ENCODE measurements around the gene KCNN2.

DNA sequence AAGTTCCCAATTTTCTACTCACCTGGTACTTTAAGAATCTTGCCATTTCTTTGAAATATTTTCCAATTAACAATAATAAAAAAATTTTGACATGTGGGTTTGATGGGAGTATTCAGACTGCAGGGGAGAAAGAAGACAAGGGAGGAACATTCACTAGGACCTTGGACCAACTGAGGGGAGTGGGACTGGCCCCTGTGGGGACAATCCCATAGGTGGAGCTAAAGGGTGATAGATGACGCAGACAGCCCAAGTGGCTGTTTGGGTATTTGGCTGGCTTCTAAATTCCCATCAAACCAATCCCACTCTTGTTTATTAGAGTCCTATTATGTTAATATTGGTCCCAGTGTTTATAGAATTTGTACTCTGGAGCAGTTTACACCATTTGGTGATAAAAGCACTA lies 65.3 kb downstream of the KCNN2 start:
- TF ChIP-seq, protein P1, sequence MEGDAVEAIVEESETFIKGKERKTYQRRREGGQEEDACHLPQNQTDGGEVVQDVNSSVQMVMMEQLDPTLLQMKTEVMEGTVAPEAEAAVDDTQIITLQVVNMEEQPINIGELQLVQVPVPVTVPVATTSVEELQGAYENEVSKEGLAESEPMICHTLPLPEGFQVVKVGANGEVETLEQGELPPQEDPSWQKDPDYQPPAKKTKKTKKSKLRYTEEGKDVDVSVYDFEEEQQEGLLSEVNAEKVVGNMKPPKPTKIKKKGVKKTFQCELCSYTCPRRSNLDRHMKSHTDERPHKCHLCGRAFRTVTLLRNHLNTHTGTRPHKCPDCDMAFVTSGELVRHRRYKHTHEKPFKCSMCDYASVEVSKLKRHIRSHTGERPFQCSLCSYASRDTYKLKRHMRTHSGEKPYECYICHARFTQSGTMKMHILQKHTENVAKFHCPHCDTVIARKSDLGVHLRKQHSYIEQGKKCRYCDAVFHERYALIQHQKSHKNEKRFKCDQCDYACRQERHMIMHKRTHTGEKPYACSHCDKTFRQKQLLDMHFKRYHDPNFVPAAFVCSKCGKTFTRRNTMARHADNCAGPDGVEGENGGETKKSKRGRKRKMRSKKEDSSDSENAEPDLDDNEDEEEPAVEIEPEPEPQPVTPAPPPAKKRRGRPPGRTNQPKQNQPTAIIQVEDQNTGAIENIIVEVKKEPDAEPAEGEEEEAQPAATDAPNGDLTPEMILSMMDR (IDR thresholded peaks at IDR 0.05 in 2 of 3, conservative IDR thresholded peaks at IDR 0.05 in 1 of 3; ENCODE audit: borderline replicate concordance in 1 of 3, insufficient read depth in 1 of 3, low read depth in 2 of 3, low read length in 2 of 3): no peak
- TF ChIP-seq RAD21 (IDR thresholded peaks at IDR 0.05; ENCODE audit: low read depth): no peak
- no peak for TF ChIP-seq POLR2A (IDR thresholded peaks at IDR 0.05; ENCODE audit: borderline replicate concordance, extremely low read depth, insufficient read depth, insufficient read length)
- TF ChIP-seq SP1 (IDR thresholded peaks at IDR 0.05; ENCODE audit: low read depth): no peak
- TF ChIP-seq YY1 (IDR thresholded peaks at IDR 0.05; ENCODE audit: extremely low read depth, insufficient replicate concordance, low read depth, low read length): no peak
- TF ChIP-seq EZH2phosphoT487 (IDR thresholded peaks at IDR 0.05; ENCODE audit: borderline replicate concordance): no peak
- TF ChIP-seq EZH2 (IDR thresholded peaks at IDR 0.05): no peak
- no peak for TF ChIP-seq SIN3A (IDR thresholded peaks at IDR 0.05; ENCODE audit: low read depth)
- TF ChIP-seq, protein P2, sequence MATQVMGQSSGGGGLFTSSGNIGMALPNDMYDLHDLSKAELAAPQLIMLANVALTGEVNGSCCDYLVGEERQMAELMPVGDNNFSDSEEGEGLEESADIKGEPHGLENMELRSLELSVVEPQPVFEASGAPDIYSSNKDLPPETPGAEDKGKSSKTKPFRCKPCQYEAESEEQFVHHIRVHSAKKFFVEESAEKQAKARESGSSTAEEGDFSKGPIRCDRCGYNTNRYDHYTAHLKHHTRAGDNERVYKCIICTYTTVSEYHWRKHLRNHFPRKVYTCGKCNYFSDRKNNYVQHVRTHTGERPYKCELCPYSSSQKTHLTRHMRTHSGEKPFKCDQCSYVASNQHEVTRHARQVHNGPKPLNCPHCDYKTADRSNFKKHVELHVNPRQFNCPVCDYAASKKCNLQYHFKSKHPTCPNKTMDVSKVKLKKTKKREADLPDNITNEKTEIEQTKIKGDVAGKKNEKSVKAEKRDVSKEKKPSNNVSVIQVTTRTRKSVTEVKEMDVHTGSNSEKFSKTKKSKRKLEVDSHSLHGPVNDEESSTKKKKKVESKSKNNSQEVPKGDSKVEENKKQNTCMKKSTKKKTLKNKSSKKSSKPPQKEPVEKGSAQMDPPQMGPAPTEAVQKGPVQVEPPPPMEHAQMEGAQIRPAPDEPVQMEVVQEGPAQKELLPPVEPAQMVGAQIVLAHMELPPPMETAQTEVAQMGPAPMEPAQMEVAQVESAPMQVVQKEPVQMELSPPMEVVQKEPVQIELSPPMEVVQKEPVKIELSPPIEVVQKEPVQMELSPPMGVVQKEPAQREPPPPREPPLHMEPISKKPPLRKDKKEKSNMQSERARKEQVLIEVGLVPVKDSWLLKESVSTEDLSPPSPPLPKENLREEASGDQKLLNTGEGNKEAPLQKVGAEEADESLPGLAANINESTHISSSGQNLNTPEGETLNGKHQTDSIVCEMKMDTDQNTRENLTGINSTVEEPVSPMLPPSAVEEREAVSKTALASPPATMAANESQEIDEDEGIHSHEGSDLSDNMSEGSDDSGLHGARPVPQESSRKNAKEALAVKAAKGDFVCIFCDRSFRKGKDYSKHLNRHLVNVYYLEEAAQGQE (IDR thresholded peaks at IDR 0.05; ENCODE audit: low read depth): no peak
- TF ChIP-seq, protein P3, sequence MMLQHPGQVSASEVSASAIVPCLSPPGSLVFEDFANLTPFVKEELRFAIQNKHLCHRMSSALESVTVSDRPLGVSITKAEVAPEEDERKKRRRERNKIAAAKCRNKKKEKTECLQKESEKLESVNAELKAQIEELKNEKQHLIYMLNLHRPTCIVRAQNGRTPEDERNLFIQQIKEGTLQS (IDR thresholded peaks at IDR 0.05): no peak
- TF ChIP-seq ZFX (IDR thresholded peaks at IDR 0.05): no peak
- no peak for TF ChIP-seq POLR2AphosphoS5 (IDR thresholded peaks at IDR 0.05; ENCODE audit: low read depth, low read length)
- TF ChIP-seq FOSL1 (IDR thresholded peaks at IDR 0.05; ENCODE audit: low read depth): no peak
- no peak for TF ChIP-seq CBX3 (IDR thresholded peaks at IDR 0.05; ENCODE audit: low read depth)
